ENCODE results near the gene LRP6. TPM values are rescaled to one million over a fixed set of nuclear protein-coding genes. Genes with fewer than 3 reads are reported as not detected.

Gene LRP6
- total RNA-seq, 1 experiment from 2014 or later, result 22.0 TPM

GRCh38 chr12:12206776-12207388 lies 60.0 kb downstream of the LRP6 start:
- H3K4me1 ChIP-seq (ENCODE audit: control insufficient read depth, insufficient read depth, low read length), result no peaks in the 10 kb centered on the region
- TF ChIP-seq POLR2AphosphoS5 (IDR thresholded peaks at IDR 0.05; ENCODE audit: low read depth, low read length), result no peak
- TF ChIP-seq SIN3A (IDR thresholded peaks at IDR 0.05; ENCODE audit: borderline replicate concordance, insufficient read depth, low read depth, low read length), result no peak
- no peak for TF ChIP-seq CTCF (IDR thresholded peaks at IDR 0.05)
- no peak for TF ChIP-seq TCF7L2 (IDR thresholded peaks at IDR 0.05; ENCODE audit: low read depth, low read length)
- TF ChIP-seq REST (IDR thresholded peaks at IDR 0.05; ENCODE audit: insufficient read depth in 1 of 2, low read depth in 2 of 2, low read length in 1 of 2), result no peak
- ChIA-PET CTCF (no interaction called here), POLR2A (no interaction called here)
- no peaks in the 10 kb centered on the region for H3K36me3 ChIP-seq (ENCODE audit: control insufficient read depth, insufficient read depth, low read length)
- intact Hi-C loops (cut with micrococcal nuclease; ENCODE audit: unreplicated experiment) (no loop called here), in situ Hi-C loops (cut with HindIII; ENCODE audit: low pct_unique_long_range_greater_than_20kb, low sequenced_read_pairs) (no loop called here)
- no peak overlapping the region for H3K4me3 ChIP-seq (ENCODE audit: low read depth in 2 of 2, low read length in 2 of 2)
- H3K9me3 ChIP-seq (ENCODE audit: control insufficient read depth, insufficient read depth, low read depth, low read length), result no peaks in the 10 kb centered on the region
- no peaks in the 10 kb centered on the region for H3K27me3 ChIP-seq (ENCODE audit: control insufficient read depth, insufficient read depth, low read length)
- no peak overlapping the region for H3K27ac ChIP-seq (ENCODE audit: low read length)
- no peak for ATAC-seq
- no TSS peak for BruUV-seq (replicated peaks)
- DNase-seq (ENCODE audit: low read depth, low spot score), result no peak

GRCh38 chr12:12202747-12203146 lies 64.1 kb downstream of the LRP6 start:
- intact Hi-C loops (cut with micrococcal nuclease; ENCODE audit: unreplicated experiment) (no loop called here), in situ Hi-C loops (cut with HindIII; ENCODE audit: low pct_unique_long_range_greater_than_20kb, low sequenced_read_pairs) (no loop called here)
- Histone ChIP-seq H3K4me1 (ENCODE audit: control insufficient read depth, insufficient read depth, low read length) (no peaks in the 10 kb centered on the region), H3K9me3 (ENCODE audit: control insufficient read depth, insufficient read depth, low read depth, low read length) (no peaks in the 10 kb centered on the region; the same call in 1 of the 2 replicates), H3K27ac (ENCODE audit: low read length) (no peak overlapping the region), H3K36me3 (ENCODE audit: control insufficient read depth, insufficient read depth, low read length) (no peaks in the 10 kb centered on the region), H3K27me3 (ENCODE audit: control insufficient read depth, insufficient read depth, low read length) (no peaks in the 10 kb centered on the region), H3K4me3 (ENCODE audit: low read depth in 2 of 2, low read length in 2 of 2) (no peak overlapping the region)
- no peak for DNase-seq (ENCODE audit: low read depth, low spot score)
- no TSS peak for BruUV-seq (replicated peaks)
- ATAC-seq, result no peak
- TF ChIP-seq TCF7L2 (IDR thresholded peaks at IDR 0.05; ENCODE audit: low read depth, low read length) (no peak), POLR2AphosphoS5 (IDR thresholded peaks at IDR 0.05; ENCODE audit: low read depth, low read length) (no peak), REST (IDR thresholded peaks at IDR 0.05; ENCODE audit: insufficient read depth in 1 of 2, low read depth in 2 of 2, low read length in 1 of 2) (no peak), SIN3A (IDR thresholded peaks at IDR 0.05; ENCODE audit: borderline replicate concordance, insufficient read depth, low read depth, low read length) (no peak), CTCF (IDR thresholded peaks at IDR 0.05) (no peak)
- POLR2A ChIA-PET, result no interaction called here
- CTCF ChIA-PET, result interaction anchor here (0.6 kb wide), 1 partner anchor 64 kb away, joined by 3 read pairs; the partner anchor contains the start of gene LRP6

Data from Panc1 (cell line).